Measurements from ENCODE around the gene SAMD11. TPM values are rescaled to one million over a fixed set of nuclear protein-coding genes. Genes with fewer than 3 reads are reported as not detected.

Gene SAMD11
- polyA plus RNA-seq, 3 donors from 2014 or later = 0.14 TPM; not detected in 2

DNA sequence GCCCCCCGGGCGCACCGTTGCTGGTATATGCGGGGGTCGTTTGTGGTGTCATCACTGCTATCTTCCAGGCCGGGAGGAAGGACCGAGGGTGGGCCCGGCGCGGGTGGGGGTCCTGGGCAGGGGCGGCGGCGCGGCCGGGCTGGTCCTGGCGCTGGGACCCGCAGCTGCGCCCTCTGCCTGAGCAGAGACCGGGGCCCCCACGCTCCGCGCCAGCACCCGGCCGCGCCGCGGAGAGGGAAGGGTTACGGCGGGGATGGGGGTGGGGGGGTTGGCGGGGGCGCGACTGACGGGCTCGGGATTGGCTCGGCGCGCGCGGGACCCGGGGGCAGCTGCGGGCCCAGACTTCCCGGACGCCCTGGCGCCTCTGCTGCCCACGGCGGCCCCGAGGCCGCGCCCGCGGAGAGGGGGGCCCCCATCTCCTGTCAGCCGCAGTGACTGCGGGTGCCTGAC is 13.8 kb upstream of the SAMD11 start:
- DNase-seq = no peak
- Mint-ChIP-seq H3K27ac (no peak overlapping the region), H3K9me3 (no peaks in the 10 kb centered on the region), H3K4me3 (no peak overlapping the region), H3K4me1 (peaks cover 6% of the 10 kb centered on the region in 2 donors), H3K36me3 (no peaks in the 10 kb centered on the region), H3K27me3 (ENCODE audit: low read depth in 3 of 3) (peaks cover 9 to 13% (median 11%) of the 10 kb centered on the region in 3 donors)

- no peak overlapping the region for H3K27ac Mint-ChIP-seq
- H3K4me1 Mint-ChIP-seq = peaks cover 2% of the 10 kb centered on the region in 2 donors
- DNase-seq = no peak
- H3K9me3 Mint-ChIP-seq = no peaks in the 10 kb centered on the region
- H3K36me3 Mint-ChIP-seq = no peaks in the 10 kb centered on the region
- no peak overlapping the region for H3K4me3 Mint-ChIP-seq
- peaks cover 5 to 9% (median 8%) of the 10 kb centered on the region in 3 donors for H3K27me3 Mint-ChIP-seq (ENCODE audit: low read depth in 3 of 3)
Observed at GRCh38 chr1:910311-910880, 13.3 kb upstream of the SAMD11 start.

- Mint-ChIP-seq H3K36me3 (no peaks in the 10 kb centered on the region), H3K27me3 (ENCODE audit: low read depth in 3 of 3) (peaks cover 2 to 7% (median 5%) of the 10 kb centered on the region in 3 donors), H3K9me3 (no peaks in the 10 kb centered on the region), H3K27ac (no peak overlapping the region), H3K4me1 (no peaks in the 10 kb centered on the region), H3K4me3 (no peak overlapping the region)
- no peak for DNase-seq
Observed at GRCh38 chr1:910881-911721, 12.6 kb upstream of the SAMD11 start.

GRCh38 chr1:911875-912739 is 11.6 kb upstream of the SAMD11 start:
- no peaks in the 10 kb centered on the region for H3K9me3 Mint-ChIP-seq
- no peaks in the 10 kb centered on the region for H3K36me3 Mint-ChIP-seq

DNA sequence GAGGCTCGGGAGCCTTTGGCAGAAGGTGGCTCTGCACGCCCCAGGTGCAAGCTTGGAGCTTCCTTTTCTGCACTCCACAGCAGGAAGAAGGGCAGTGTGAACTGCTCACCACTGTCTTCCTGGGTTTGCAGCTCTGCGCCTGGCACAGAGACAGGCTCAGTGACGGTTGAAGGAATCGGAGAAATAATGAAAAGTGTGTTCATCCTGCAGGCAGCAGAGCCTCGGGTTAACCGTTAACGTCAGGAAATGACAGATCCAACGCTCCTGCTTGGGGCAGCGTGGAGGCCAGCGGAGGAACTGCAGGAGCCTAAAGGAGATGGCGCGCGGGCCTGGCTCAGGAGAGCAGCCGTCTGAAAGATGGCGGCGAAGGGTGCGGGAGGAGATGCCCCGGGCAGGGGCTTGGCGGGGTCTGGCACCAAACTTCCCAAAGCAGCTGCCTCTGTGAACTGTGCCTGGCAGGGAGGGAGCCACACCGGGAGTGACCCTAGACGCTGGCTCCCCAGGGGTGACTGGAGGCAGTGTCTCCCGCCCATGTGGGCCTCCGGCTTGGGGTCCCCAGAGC is 10.9 kb upstream of the SAMD11 start:
- H3K27ac Mint-ChIP-seq = no peak overlapping the region

More at GRCh38 chr1:911875-912739, 11.6 kb upstream of the SAMD11 start:
- Mint-ChIP-seq H3K4me3 (no peak overlapping the region), H3K27ac (no peak overlapping the region), H3K27me3 (ENCODE audit: low read depth in 3 of 3) (peaks cover 2 to 7% (median 4%) of the 10 kb centered on the region in 3 donors), H3K4me1 (no peaks in the 10 kb centered on the region)
- DNase-seq = no peak

GRCh38 chr1:913491-914130 is 10.1 kb upstream of the SAMD11 start:
- no peaks in the 10 kb centered on the region for H3K4me1 Mint-ChIP-seq
- H3K9me3 Mint-ChIP-seq = no peaks in the 10 kb centered on the region
- no peak overlapping the region for H3K27ac Mint-ChIP-seq
- peaks cover 5 to 7% (median 5%) of the 10 kb centered on the region in 3 donors for H3K27me3 Mint-ChIP-seq (ENCODE audit: low read depth in 3 of 3)
- H3K4me3 Mint-ChIP-seq = no peak overlapping the region
- no peak for DNase-seq
- no peaks in the 10 kb centered on the region for H3K36me3 Mint-ChIP-seq

More for the DNA sequence above, 10.9 kb upstream of the SAMD11 start:
- no peak for DNase-seq
- no peaks in the 10 kb centered on the region for H3K9me3 Mint-ChIP-seq
- H3K36me3 Mint-ChIP-seq = no peaks in the 10 kb centered on the region
- H3K4me3 Mint-ChIP-seq = no peak overlapping the region
- H3K27me3 Mint-ChIP-seq (ENCODE audit: low read depth in 3 of 3) = peaks cover 5 to 7% (median 5%) of the 10 kb centered on the region in 3 donors
- no peaks in the 10 kb centered on the region for H3K4me1 Mint-ChIP-seq

DNA sequence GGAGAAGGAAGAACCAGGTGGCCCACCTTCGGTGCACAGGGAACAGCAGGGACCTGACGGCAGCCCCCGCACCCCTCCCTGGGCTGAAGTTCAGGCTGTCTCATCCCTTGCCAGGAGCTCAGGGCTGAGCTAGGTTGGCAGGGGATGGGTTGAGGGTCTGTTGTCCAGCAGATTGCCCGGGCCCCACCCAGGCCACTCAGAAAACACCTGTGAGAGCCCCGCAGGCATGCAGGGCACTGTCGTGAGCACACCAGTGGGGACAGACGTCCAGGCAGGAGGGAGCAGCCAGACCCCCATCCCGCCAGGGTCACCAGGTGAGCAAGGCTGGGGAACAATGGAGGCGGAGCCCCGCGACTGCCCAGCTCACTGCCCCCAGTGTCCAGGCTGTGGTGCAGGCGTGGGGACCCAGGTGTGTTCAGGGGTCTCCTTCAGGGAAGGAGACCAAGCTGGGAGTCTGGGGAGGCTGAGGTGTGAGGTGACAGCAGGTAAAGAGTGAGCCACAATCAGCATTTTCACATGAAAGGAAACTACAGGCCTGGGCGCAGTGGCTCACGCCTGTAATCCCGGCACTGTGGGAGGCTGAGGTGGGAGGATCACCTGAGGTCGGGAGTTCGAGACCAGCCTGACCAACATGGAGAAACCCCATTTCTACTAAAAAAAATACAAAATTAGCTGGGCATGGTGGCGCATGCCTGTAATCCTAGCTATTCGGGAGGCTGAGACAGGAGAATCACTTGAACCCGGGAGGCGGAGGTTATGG is 9.4 kb upstream of the SAMD11 start:
- H3K27ac Mint-ChIP-seq = no peak overlapping the region
- peaks cover 5 to 7% (median 5%) of the 10 kb centered on the region in 3 donors for H3K27me3 Mint-ChIP-seq (ENCODE audit: low read depth in 3 of 3)
- no peaks in the 10 kb centered on the region for H3K4me1 Mint-ChIP-seq
- H3K9me3 Mint-ChIP-seq = no peaks in the 10 kb centered on the region
- H3K36me3 Mint-ChIP-seq = no peaks in the 10 kb centered on the region
- no peak overlapping the region for H3K4me3 Mint-ChIP-seq
- DNase-seq = no peak

DNA sequence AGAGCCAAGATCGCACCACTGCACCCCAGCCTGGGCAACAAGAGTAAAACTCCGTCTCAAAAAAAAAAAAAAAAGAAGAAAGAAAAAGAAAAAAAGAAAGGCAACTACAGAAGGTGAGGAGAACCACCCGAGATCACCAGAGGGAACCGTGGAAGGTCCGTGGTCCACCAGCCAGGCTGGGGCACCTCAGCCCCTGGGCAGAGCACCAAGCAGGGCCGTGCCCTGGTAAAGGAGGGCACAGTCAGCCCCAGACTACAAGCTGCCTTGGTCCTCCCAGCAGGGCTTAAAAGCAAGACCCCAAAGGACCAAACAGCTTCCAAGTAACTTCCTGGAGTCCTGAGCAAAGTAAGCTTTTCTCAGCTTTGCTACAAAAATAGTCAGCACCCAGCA is 8.8 kb upstream of the SAMD11 start:
- DNase-seq = no peak
- no peaks in the 10 kb centered on the region for H3K36me3 Mint-ChIP-seq
- H3K27me3 Mint-ChIP-seq (ENCODE audit: low read depth in 3 of 3) = peaks cover 5 to 7% (median 5%) of the 10 kb centered on the region in 3 donors
- no peaks in the 10 kb centered on the region for H3K4me1 Mint-ChIP-seq
- H3K27ac Mint-ChIP-seq = no peak overlapping the region
- no peak overlapping the region for H3K4me3 Mint-ChIP-seq
- no peaks in the 10 kb centered on the region for H3K9me3 Mint-ChIP-seq

DNA sequence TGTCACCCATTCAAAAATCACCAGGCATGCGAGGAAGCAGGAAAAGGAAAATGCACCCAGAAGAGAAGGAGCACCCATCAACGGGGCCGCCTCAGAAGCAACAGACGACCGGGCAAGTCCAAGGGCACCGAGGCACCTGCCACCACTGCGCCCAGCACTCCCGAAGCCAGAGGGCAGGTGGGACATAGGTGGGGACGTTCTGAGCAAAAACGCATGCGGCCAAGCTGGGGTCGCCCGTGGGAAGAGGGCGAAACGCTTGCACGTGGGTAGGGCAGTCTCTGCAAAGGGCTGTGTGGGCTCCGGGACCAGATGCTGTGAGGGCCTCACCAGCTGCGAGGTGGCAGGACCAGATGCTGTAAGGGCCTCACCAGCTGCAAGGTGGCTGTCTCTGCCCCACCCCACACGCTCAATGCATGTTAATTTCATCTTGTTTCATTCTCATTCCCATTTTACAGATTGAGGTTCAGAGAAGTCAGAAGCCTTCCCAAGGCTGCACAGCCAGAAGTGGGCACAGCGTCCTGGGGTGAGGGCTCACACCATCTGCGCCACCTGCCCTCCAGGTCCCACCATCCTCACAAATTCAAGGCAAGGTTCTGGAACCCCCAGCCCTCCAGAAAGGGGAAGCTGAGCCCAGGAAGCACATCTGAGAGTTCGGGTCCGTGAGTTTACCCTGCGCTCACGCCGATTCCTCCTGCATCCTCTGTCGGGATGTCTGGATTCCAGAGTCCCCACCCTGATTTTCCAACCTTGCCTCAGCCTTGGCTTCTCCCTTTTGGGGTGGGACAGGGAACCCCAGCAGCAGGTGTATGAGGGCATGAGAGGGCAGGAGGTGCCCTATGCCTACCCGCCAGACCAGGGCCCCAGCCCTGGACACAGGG is 8.2 kb upstream of the SAMD11 start:
- DNase-seq = no peak
- H3K36me3 Mint-ChIP-seq = no peaks in the 10 kb centered on the region
- no peaks in the 10 kb centered on the region for H3K9me3 Mint-ChIP-seq
- H3K4me1 Mint-ChIP-seq = peaks cover 0 to under 1% of the 10 kb centered on the region in 2 donors
- H3K27me3 Mint-ChIP-seq (ENCODE audit: low read depth in 3 of 3) = peaks cover 5 to 7% (median 5%) of the 10 kb centered on the region in 3 donors
- no peak overlapping the region for H3K27ac Mint-ChIP-seq
- no peak overlapping the region for H3K4me3 Mint-ChIP-seq

DNA sequence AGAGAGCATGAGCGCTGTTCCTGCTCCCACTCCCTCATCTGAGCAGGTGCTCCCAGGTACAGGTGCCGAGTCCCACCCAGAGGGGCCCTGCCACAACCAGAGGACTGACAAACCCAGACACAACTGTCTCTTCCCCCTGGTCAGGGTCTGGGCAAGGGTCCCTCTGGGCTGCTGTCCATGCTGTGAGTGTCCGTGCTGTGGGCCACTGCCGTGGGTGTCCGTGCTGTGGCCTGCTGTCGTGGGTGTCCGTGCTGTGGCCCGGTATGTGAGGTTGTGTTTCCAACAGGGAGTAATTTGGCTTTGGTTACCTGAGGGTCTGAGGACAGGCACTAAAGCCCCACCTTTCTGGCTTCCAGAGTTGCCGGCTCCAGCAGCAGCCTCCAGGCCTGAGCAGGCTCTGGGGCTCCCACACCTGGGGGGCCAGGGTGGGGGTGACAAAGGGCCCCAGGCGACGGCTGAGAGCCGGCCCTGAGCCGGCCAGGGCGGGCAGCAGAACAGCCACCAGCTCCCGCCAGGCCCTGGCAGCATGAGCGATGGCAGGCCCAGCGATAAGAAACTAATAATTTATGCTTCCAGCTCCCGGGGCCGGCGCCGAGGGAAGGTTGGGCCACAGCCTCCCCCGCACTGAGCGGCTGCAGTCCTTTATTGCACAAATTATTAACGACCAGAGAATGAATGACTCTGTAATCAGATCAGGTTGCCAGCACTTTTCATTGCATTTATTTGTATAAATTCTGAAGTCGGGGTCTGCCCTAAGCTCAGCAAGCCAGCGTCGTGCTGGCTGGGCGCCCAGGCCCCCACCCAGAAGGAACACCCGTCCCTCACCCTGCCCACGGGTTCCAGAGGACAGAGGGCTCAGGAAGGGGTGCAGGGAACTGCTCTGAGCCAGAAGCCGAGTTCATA is 7.3 kb upstream of the SAMD11 start:
- H3K4me1 Mint-ChIP-seq = peaks cover 0 to 5% of the 10 kb centered on the region in 2 donors
- H3K36me3 Mint-ChIP-seq = no peaks in the 10 kb centered on the region
- no peak overlapping the region for H3K27ac Mint-ChIP-seq
- H3K4me3 Mint-ChIP-seq = no peak overlapping the region
- H3K27me3 Mint-ChIP-seq (ENCODE audit: low read depth in 3 of 3) = peaks cover 3 to 7% (median 5%) of the 10 kb centered on the region in 3 donors
- no peak for DNase-seq
- H3K9me3 Mint-ChIP-seq = no peaks in the 10 kb centered on the region

DNA sequence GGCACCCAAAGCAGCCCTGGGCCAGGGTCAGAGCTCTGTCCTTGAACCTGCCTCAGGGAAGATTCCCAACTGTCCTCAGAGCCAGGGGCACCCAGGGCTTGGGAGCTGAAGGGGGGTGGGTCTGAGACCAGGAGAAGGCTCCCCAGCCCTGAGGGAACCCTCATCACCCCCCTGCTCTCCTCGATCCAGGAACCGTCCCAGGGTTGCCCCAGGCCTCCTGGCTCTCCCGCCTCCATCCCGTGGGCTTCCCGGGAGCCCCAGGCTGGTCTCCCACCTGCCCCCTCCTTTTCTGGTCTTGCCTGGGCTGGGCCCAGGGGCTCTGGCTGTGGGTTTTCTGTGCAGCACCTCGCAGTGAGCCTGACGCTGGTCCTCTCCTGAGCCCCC is 6.7 kb upstream of the SAMD11 start:
- no peak for DNase-seq
- Mint-ChIP-seq H3K4me3 (no peak overlapping the region), H3K27ac (no peak overlapping the region), H3K36me3 (no peaks in the 10 kb centered on the region), H3K4me1 (peaks cover 0 to 7% of the 10 kb centered on the region in 2 donors), H3K27me3 (ENCODE audit: low read depth in 3 of 3) (peaks cover 4 to 8% (median 7%) of the 10 kb centered on the region in 3 donors), H3K9me3 (no peaks in the 10 kb centered on the region)
